Spleen (tissue), 7 donors: ENCODE results near the gene ILKAP.

Source experiments
- POLR2A ChIP-seq, 3 donors: fragments of 450-650 bp; IDR thresholded peaks; one replicate each; pipeline ENCODE4 v1.5.1; 2017; ENCODE audit warnings: antibody characterized with exemption in 3 of 3, mild to moderate bottlenecking in 1 of 3
- TF ChIP-seq, protein P1 (sequence below), 11 experiments: fragments of 200-600 bp in 7 of 11; fragments of 450-650 bp in 4 of 11; sonication (generic) in 4 of 11; IDR thresholded peaks in 8 of 11; conservative IDR thresholded peaks in 3 of 11; 1 replicate in 7 of 11; 2 replicates in 4 of 11; pipeline versions ENCODE4 v1.4.0 to v1.8.0; 2016 to 2021; ENCODE audit warnings: antibody characterized with exemption in 11 of 11, inconsistent platforms in 4 of 11, mild to moderate bottlenecking in 1 of 11
- donor health status: DM: no; HTN: no; CAD: no; lungs with moderate emphysema.
- donor health status: DM: no; HTN: no; CAD: no.
- donor health status: DM: no; HTN: no; CAD: no.

DNA sequence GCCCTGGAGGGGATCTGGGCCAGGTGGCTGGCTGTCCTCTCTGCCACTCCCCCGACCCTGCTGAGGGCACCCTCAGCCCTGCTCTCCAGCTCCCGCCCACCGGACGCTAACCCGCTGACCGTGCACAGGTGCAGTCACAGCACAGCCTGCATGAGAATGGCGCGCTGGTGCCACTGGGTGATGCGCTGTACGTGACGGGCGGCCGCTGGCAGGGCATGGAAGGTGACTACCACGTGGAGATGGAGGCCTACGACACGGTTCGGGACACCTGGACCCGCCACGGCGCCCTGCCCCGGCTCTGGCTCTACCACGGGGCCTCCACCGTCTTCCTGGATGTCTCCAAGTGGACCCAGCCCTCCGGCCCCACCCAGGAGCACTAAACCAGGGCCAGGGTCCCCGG is 52.8 kb downstream of the ILKAP start:
- TF ChIP-seq, protein P1, sequence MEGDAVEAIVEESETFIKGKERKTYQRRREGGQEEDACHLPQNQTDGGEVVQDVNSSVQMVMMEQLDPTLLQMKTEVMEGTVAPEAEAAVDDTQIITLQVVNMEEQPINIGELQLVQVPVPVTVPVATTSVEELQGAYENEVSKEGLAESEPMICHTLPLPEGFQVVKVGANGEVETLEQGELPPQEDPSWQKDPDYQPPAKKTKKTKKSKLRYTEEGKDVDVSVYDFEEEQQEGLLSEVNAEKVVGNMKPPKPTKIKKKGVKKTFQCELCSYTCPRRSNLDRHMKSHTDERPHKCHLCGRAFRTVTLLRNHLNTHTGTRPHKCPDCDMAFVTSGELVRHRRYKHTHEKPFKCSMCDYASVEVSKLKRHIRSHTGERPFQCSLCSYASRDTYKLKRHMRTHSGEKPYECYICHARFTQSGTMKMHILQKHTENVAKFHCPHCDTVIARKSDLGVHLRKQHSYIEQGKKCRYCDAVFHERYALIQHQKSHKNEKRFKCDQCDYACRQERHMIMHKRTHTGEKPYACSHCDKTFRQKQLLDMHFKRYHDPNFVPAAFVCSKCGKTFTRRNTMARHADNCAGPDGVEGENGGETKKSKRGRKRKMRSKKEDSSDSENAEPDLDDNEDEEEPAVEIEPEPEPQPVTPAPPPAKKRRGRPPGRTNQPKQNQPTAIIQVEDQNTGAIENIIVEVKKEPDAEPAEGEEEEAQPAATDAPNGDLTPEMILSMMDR (IDR thresholded peaks at IDR 0.05 in 8 of 11, conservative IDR thresholded peaks at IDR 0.05 in 3 of 11) = no peak
- no peak for TF ChIP-seq POLR2A (IDR thresholded peaks at IDR 0.05)
